ENCODE data around the gene PHACTR1.

GRCh38 chr6:13075141-13075845 lies 358.7 kb downstream of the PHACTR1 start:
- no peak for TF ChIP-seq POLR2A (IDR thresholded peaks at IDR 0.05; ENCODE audit: low read depth, low read length)
- TF ChIP-seq CTCF (conservative IDR thresholded peaks at IDR 0.05; ENCODE audit: low read depth, low read length): no peak
- TF ChIP-seq SMC3 (IDR thresholded peaks at IDR 0.05; ENCODE audit: low read depth, low read length): no peak
- TF ChIP-seq USF2 (IDR thresholded peaks at IDR 0.05; ENCODE audit: low read depth, low read length): no peak
- no peak for TF ChIP-seq CHD1 (IDR thresholded peaks at IDR 0.05; ENCODE audit: low read depth, low read length)
- TF ChIP-seq RFX5 (IDR thresholded peaks at IDR 0.05; ENCODE audit: low read depth, low read length): no peak
